ENCODE measurements around the gene TESK1. TPM values are rescaled to one million over a fixed set of nuclear protein-coding genes. Genes with fewer than 3 reads are reported as not detected.
A peak's percentile ranks its signal among the peaks of the same experiment; 100 is the strongest.

Gene TESK1
- total and polyA plus RNA-seq, 2 donors (not counting 1 experiment from before 2014, with no cell fraction given): 43.8 to 94.1 TPM

GRCh38 chr9:35658968-35659220, 53.8 kb downstream of the TESK1 start:
- Mint-ChIP-seq H3K4me3 (peak overlapping the region; percentile 94), H3K4me1 (peaks cover 74% of the 10 kb centered on the region), H3K27me3 (no peaks in the 10 kb centered on the region), H3K27ac (peak overlapping the region; percentile 97), H3K9me3 (ENCODE audit: insufficient read depth) (no peaks in the 10 kb centered on the region)
- Histone ChIP-seq H3K27ac (ENCODE audit: low read length in 2 of 2) (peak overlapping the region; percentile 99 to 100), H3K9ac (ENCODE audit: low read length) (peak overlapping the region; percentile 84), H4K20me1 (ENCODE audit: control insufficient read depth, insufficient read depth, low read length, poor library complexity, severe bottlenecking) (no peaks in the 10 kb centered on the region), H3K9me3 (ENCODE audit: control extremely low read depth in 1 of 3, control insufficient read depth in 2 of 3, insufficient read depth in 1 of 3, low read length in 2 of 3) (peaks cover 0 to 3% (median 0%) of the 10 kb centered on the region in 3 donors), H3K4me3 (ENCODE audit: control extremely low read depth in 1 of 5, extremely low read depth in 1 of 5, insufficient read depth in 1 of 5, low read depth in 2 of 5, low read length in 4 of 5) (peak overlapping the region; percentile 84 to 93 (median 87)), H3K79me2 (ENCODE audit: control insufficient read depth, insufficient read depth, low read length) (peaks cover 22% of the 10 kb centered on the region), H2AFZ (ENCODE audit: insufficient read depth, low read depth, low read length, poor library complexity, severe bottlenecking) (peak overlapping the region; percentile 86), H3K4me2 (replicated peaks; ENCODE audit: low read depth, low read length, poor library complexity, severe bottlenecking) (peak overlapping the region; percentile 91), H3K4me1 (ENCODE audit: control insufficient read depth in 2 of 2, insufficient read depth in 2 of 2, low read length in 2 of 2) (peaks cover 42 to 67% of the 10 kb centered on the region in 2 donors), H3K36me3 (replicated peaks in 1 of 2; ENCODE audit: control extremely low read depth in 1 of 2, control insufficient read depth in 1 of 2, extremely low read depth in 1 of 2, insufficient read depth in 2 of 2, low read length in 1 of 2) (peaks cover 0 to 14% of the 10 kb centered on the region in 2 experiments), H3K27me3 (replicated peaks in 1 of 4; ENCODE audit: control extremely low read depth in 1 of 4, control insufficient read depth in 3 of 4, insufficient read depth in 4 of 4, low read length in 3 of 4) (no peaks in the 10 kb centered on the region)
- 0% methylated on average over 2 of the region's 2 CpGs for WGBS (ENCODE audit: insufficient coverage)
- CTCF ChIA-PET: interaction anchor here (0.8 to 15.0 kb wide), 21 partner anchors 8 to 223 kb away, joined by 3 to 268 read pairs (median 9); partner anchors contain the start of genes CA9, CD72, CREB3 and SIT1
- TF ChIP-seq, protein P1, sequence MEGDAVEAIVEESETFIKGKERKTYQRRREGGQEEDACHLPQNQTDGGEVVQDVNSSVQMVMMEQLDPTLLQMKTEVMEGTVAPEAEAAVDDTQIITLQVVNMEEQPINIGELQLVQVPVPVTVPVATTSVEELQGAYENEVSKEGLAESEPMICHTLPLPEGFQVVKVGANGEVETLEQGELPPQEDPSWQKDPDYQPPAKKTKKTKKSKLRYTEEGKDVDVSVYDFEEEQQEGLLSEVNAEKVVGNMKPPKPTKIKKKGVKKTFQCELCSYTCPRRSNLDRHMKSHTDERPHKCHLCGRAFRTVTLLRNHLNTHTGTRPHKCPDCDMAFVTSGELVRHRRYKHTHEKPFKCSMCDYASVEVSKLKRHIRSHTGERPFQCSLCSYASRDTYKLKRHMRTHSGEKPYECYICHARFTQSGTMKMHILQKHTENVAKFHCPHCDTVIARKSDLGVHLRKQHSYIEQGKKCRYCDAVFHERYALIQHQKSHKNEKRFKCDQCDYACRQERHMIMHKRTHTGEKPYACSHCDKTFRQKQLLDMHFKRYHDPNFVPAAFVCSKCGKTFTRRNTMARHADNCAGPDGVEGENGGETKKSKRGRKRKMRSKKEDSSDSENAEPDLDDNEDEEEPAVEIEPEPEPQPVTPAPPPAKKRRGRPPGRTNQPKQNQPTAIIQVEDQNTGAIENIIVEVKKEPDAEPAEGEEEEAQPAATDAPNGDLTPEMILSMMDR (IDR thresholded peaks at IDR 0.05): no peak
- TF ChIP-seq EZH2 (IDR thresholded peaks at IDR 0.05; ENCODE audit: borderline replicate concordance, insufficient read depth, low read depth, low read length, poor library complexity, severe bottlenecking): no peak
- intact Hi-C loops (cut with micrococcal nuclease): loop anchor here (1.0 to 5.0 kb wide), 10 partner anchors 13 to 542 kb away; partner anchors contain the start of genes ATOSB, CREB3, FAM221B and TLN1
- ATAC-seq (ENCODE audit: low read depth): no peak
- POLR2A ChIA-PET: interaction anchor here (0.6 to 4.6 kb wide), 13 partner anchors 9 to 98 kb away, joined by 3 to 62 read pairs (median 10); partner anchors contain the start of genes CD72, CREB3, GBA2 and RGP1
- no peak for DNase-seq

- H3K9me3 Mint-ChIP-seq (ENCODE audit: insufficient read depth): no peaks in the 10 kb centered on the region
- Histone ChIP-seq H4K20me1 (ENCODE audit: control insufficient read depth, insufficient read depth, low read length, poor library complexity, severe bottlenecking) (no peaks in the 10 kb centered on the region), H3K79me2 (ENCODE audit: control insufficient read depth, insufficient read depth, low read length) (peaks cover 22% of the 10 kb centered on the region), H3K27me3 (replicated peaks in 1 of 4; ENCODE audit: control extremely low read depth in 1 of 4, control insufficient read depth in 3 of 4, insufficient read depth in 4 of 4, low read length in 3 of 4) (no peaks in the 10 kb centered on the region), H3K4me3 (ENCODE audit: control extremely low read depth in 1 of 5, extremely low read depth in 1 of 5, insufficient read depth in 1 of 5, low read depth in 2 of 5, low read length in 4 of 5) (peak overlapping the region; percentile 84 to 93 (median 87)), H3K36me3 (replicated peaks in 1 of 2; ENCODE audit: control extremely low read depth in 1 of 2, control insufficient read depth in 1 of 2, extremely low read depth in 1 of 2, insufficient read depth in 2 of 2, low read length in 1 of 2) (peaks cover 0 to 14% of the 10 kb centered on the region in 2 experiments), H3K9ac (ENCODE audit: low read length) (peak overlapping the region; percentile 84), H2AFZ (ENCODE audit: insufficient read depth, low read depth, low read length, poor library complexity, severe bottlenecking) (no peak overlapping the region), H3K27ac (ENCODE audit: low read length in 2 of 2) (peak overlapping the region; percentile 99 to 100), H3K9me3 (ENCODE audit: control extremely low read depth in 1 of 3, control insufficient read depth in 2 of 3, insufficient read depth in 1 of 3, low read length in 2 of 3) (peaks cover 0 to 3% (median 0%) of the 10 kb centered on the region in 3 donors), H3K4me1 (ENCODE audit: control insufficient read depth in 2 of 2, insufficient read depth in 2 of 2, low read length in 2 of 2) (peaks cover 42 to 67% of the 10 kb centered on the region in 2 donors), H3K4me2 (replicated peaks; ENCODE audit: low read depth, low read length, poor library complexity, severe bottlenecking) (peak overlapping the region; percentile 91)
- CTCF ChIA-PET: interaction anchor here (0.8 to 15.0 kb wide), 20 partner anchors 8 to 223 kb away, joined by 3 to 268 read pairs (median 9); partner anchors contain the start of genes CA9, CD72, CREB3 and SIT1
- WGBS (ENCODE audit: insufficient coverage): 0% methylated on average over 3 of the region's 3 CpGs
- ATAC-seq (ENCODE audit: low read depth) (no peak), DNase-seq (peak; percentile 48)
- H3K4me3 Mint-ChIP-seq: peak overlapping the region; percentile 94
- POLR2A ChIA-PET: interaction anchor here (0.6 to 4.6 kb wide), 10 partner anchors 11 to 98 kb away, joined by 4 to 62 read pairs (median 14); partner anchors contain the start of genes CD72, CREB3, SIT1 and TESK1
- peaks cover 76% of the 10 kb centered on the region for H3K4me1 Mint-ChIP-seq
- no peaks in the 10 kb centered on the region for H3K27me3 Mint-ChIP-seq
- no peak for TF ChIP-seq EZH2 (IDR thresholded peaks at IDR 0.05; ENCODE audit: borderline replicate concordance, insufficient read depth, low read depth, low read length, poor library complexity, severe bottlenecking)
- TF ChIP-seq, protein P1 (IDR thresholded peaks at IDR 0.05): no peak
- intact Hi-C loops (cut with micrococcal nuclease): loop anchor here (1.0 to 5.0 kb wide), 4 partner anchors 31 to 542 kb away; partner anchors contain the start of genes ATOSB, FAM221B and TMEM8B
- H3K27ac Mint-ChIP-seq: peak overlapping the region; percentile 97
Measured at GRCh38 chr9:35659340-35659739, 54.3 kb downstream of the TESK1 start.

Data from B cell (primary cell).